Spleen (tissue), 11 donors: Measurements from ENCODE around the gene UGT1A7. TPM values are rescaled to one million over a fixed set of nuclear protein-coding genes. Genes with fewer than 3 reads are reported as not detected.

Experiments used
- DNase-seq: peaks from one replicate; pipeline ENCODE4 v3.0.0-alpha.2; 2020
- H3K27ac ChIP-seq, 8 donors: fragments of 200-600 bp; sonication (generic) in 7 of 8; 1 replicate in 4 of 8; 2 replicates in 4 of 8; pipeline versions ENCODE4 v1.5.0 to v1.8.0; 2016 to 2021; ENCODE audit warnings: inconsistent platforms in 4 of 8, mild to moderate bottlenecking in 4 of 8, moderate library complexity in 1 of 8
- H3K27me3 ChIP-seq, 7 donors: fragments of 200-600 bp; sonication (generic) in 6 of 7; replicated peaks in 1 of 7; 1 replicate in 4 of 7; 2 replicates in 3 of 7; pipeline versions ENCODE4 v1.5.0 to v1.8.0; 2016 to 2021; ENCODE audit warnings: inconsistent platforms in 3 of 7, mild to moderate bottlenecking in 1 of 7
- H3K36me3 ChIP-seq, 6 donors: fragments of 200-600 bp; sonication (generic) in 5 of 6; 1 replicate in 4 of 6; 2 replicates in 2 of 6; pipeline versions ENCODE4 v1.5.0 to v1.8.0; 2016 to 2021; ENCODE audit warnings: inconsistent platforms in 2 of 6
- H3K4me1 ChIP-seq, 6 donors: fragments of 200-600 bp; sonication (generic) in 5 of 6; 1 replicate in 3 of 6; 2 replicates in 3 of 6; pipeline versions ENCODE4 v1.5.0 to v1.8.0; 2016 to 2021; ENCODE audit warnings: inconsistent platforms in 3 of 6
- H3K4me3 ChIP-seq, 8 donors: fragments of 200-600 bp; sonication (generic) in 7 of 8; 1 replicate in 4 of 8; 2 replicates in 4 of 8; pipeline versions ENCODE4 v1.5.0 to v1.8.0; 2016 to 2021; ENCODE audit warnings: inconsistent platforms in 4 of 8, mild to moderate bottlenecking in 4 of 8, moderate library complexity in 2 of 8
- H3K9me3 ChIP-seq, 8 donors: fragments of 200-600 bp; sonication (generic) in 7 of 8; 1 replicate in 4 of 8; 2 replicates in 4 of 8; pipeline versions ENCODE4 v1.5.0 to v1.8.0; 2016 to 2021; ENCODE audit warnings: inconsistent platforms in 4 of 8
- POLR2A ChIP-seq, 3 donors: fragments of 450-650 bp; IDR thresholded peaks; one replicate each; pipeline ENCODE4 v1.5.1; 2017; ENCODE audit warnings: antibody characterized with exemption in 3 of 3, mild to moderate bottlenecking in 1 of 3
- POLR2AphosphoS5 ChIP-seq, 3 donors: sonication (generic); formaldehyde crosslinking; IDR thresholded peaks; one replicate each; pipeline ENCODE4 v1.5.1; 2017; ENCODE audit warnings: antibody characterized with exemption in 3 of 3
- WGBS, 5 donors: extraction: QIAGEN DNeasy Blood & Tissue Kit in 3 of 5; methylation state at CpG; one replicate each; pipeline versions ENCODE4 v1.1.5 to v1.1.7; 2013 to 2018; 5-methylcytosine and 5-hydroxymethylcytosine counted together
- intact Hi-C: fragments of 100-400 bp; cut with DNase I; formaldehyde crosslinking; loops from one replicate; pipeline ENCODE4 v1.15.0; 2023; ENCODE audit warnings: low total_unique reads
- polyA plus RNA-seq, 3 donors: library from polyadenylated mRNA; stranded (reverse); fragments of 200-250 nt; gene quantifications; one replicate each; pipeline ENCODE4 v1.2.1, GENCODE V29; 2013
- total RNA-seq, 7 donors: library from RNA; depleted of rRNA in 3 of 7; stranded (reverse); fragments of >200 nt in 3 of 7; fragmentation: NEBNext Ultra II Directional in 4 of 7; extraction: Animal tissue kit (Norgen Biotek cat#: 25700) in 4 of 7; gene quantifications; one replicate each; pipeline versions ENCODE4 v1.1.0 to v1.2.1, GENCODE V29; 2016 to 2021
- TF ChIP-seq, protein P1 (sequence below), 11 experiments: fragments of 200-600 bp in 7 of 11; fragments of 450-650 bp in 4 of 11; sonication (generic) in 4 of 11; IDR thresholded peaks in 8 of 11; conservative IDR thresholded peaks in 3 of 11; 1 replicate in 7 of 11; 2 replicates in 4 of 11; pipeline versions ENCODE4 v1.4.0 to v1.8.0; 2016 to 2021; ENCODE audit warnings: antibody characterized with exemption in 11 of 11, inconsistent platforms in 4 of 11, mild to moderate bottlenecking in 1 of 11
- donor health status: healthy with polysubstance abuse.
- donor health status: DM: no; HTN: no; CAD: no; lungs with moderate emphysema.
- donor health status: DM: no; HTN: no; CAD: no.
- donor health status: Bipolar disorder and iron deficiency.
- donor health status: healthy.
- donor health status: DM: no; HTN: no; CAD: no.
- donor health status: DM: yes; HTN: yes; CAD: no.

UGT1A7 gene
- total and polyA plus RNA-seq, 10 donors: 0.03 TPM; not detected in 9

DNA sequence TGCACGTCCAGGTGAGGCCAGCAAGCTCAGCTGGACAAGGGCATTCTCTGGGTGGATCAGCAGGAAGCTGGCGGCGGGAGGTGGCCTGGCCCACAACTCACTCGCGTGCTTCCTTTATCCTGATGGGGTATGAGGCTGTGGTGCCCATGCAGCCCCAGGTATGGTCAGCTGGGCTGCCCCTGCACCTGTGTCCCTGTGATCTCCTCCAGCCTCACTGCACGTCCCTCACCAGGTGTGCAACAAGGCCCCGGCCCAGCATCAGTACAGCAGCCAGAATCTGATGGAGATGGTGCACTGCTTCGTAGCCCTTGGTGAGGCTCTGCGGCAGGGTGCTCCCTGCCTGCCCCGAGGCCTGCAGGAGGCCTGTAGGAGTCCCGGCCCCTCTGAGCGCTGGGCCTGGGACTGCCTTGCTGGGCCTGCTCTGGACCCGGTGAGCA is 114.1 kb downstream of the UGT1A7 start:
- Histone ChIP-seq H3K9me3 (no peaks in the 10 kb centered on the region), H3K27ac (no peak overlapping the region), H3K4me3 (no peak overlapping the region), H3K4me1 (no peaks in the 10 kb centered on the region), H3K36me3 (no peaks in the 10 kb centered on the region), H3K27me3 (peaks cover 0 to 19% (median 0%) of the 10 kb centered on the region in 7 donors)
- DNase-seq: peak; percentile 49
- TF ChIP-seq POLR2AphosphoS5 (IDR thresholded peaks at IDR 0.05) (no peak), POLR2A (IDR thresholded peaks at IDR 0.05) (no peak)
- TF ChIP-seq, protein P1, sequence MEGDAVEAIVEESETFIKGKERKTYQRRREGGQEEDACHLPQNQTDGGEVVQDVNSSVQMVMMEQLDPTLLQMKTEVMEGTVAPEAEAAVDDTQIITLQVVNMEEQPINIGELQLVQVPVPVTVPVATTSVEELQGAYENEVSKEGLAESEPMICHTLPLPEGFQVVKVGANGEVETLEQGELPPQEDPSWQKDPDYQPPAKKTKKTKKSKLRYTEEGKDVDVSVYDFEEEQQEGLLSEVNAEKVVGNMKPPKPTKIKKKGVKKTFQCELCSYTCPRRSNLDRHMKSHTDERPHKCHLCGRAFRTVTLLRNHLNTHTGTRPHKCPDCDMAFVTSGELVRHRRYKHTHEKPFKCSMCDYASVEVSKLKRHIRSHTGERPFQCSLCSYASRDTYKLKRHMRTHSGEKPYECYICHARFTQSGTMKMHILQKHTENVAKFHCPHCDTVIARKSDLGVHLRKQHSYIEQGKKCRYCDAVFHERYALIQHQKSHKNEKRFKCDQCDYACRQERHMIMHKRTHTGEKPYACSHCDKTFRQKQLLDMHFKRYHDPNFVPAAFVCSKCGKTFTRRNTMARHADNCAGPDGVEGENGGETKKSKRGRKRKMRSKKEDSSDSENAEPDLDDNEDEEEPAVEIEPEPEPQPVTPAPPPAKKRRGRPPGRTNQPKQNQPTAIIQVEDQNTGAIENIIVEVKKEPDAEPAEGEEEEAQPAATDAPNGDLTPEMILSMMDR (IDR thresholded peaks at IDR 0.05 in 8 of 11, conservative IDR thresholded peaks at IDR 0.05 in 3 of 11): no peak
- intact Hi-C loops: no loop called here
- 92 to 95% (median 94%) methylated on average over 10 to 13 of the region's 13 CpGs for WGBS, 5 donors

DNA sequence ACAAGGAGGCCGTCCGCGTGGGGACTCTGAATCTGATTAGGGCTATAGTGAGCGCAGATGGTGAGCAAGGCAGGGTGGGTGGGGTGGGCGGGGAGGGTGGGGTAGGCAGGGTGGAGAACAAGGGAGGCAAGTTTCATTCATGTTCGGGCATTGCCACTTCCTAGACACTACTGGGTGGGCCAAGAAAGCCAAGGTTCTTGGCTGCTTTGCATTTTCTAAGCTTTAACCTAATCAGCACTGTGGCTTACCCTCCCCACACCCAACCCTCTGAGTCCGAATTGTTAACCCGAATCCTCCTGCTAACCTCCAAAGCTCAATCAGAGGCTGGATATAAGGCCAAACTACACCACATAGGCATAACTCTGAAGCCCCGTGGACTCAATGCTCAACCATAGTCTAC is 114.6 kb downstream of the UGT1A7 start:
- Histone ChIP-seq H3K9me3 (no peaks in the 10 kb centered on the region), H3K4me3 (no peak overlapping the region), H3K27ac (no peak overlapping the region), H3K36me3 (no peaks in the 10 kb centered on the region), H3K27me3 (peaks cover 0 to 19% (median 0%) of the 10 kb centered on the region in 7 donors), H3K4me1 (no peaks in the 10 kb centered on the region)
- TF ChIP-seq, protein P1 (IDR thresholded peaks at IDR 0.05 in 8 of 11, conservative IDR thresholded peaks at IDR 0.05 in 3 of 11): no peak
- no peak for TF ChIP-seq POLR2AphosphoS5 (IDR thresholded peaks at IDR 0.05)
- TF ChIP-seq POLR2A (IDR thresholded peaks at IDR 0.05): no peak
- WGBS, 5 donors: 85 to 96% (median 89%) methylated on average over 8 to 9 of the region's 9 CpGs
- DNase-seq: peak; percentile 39
- intact Hi-C loops: no loop called here

DNA sequence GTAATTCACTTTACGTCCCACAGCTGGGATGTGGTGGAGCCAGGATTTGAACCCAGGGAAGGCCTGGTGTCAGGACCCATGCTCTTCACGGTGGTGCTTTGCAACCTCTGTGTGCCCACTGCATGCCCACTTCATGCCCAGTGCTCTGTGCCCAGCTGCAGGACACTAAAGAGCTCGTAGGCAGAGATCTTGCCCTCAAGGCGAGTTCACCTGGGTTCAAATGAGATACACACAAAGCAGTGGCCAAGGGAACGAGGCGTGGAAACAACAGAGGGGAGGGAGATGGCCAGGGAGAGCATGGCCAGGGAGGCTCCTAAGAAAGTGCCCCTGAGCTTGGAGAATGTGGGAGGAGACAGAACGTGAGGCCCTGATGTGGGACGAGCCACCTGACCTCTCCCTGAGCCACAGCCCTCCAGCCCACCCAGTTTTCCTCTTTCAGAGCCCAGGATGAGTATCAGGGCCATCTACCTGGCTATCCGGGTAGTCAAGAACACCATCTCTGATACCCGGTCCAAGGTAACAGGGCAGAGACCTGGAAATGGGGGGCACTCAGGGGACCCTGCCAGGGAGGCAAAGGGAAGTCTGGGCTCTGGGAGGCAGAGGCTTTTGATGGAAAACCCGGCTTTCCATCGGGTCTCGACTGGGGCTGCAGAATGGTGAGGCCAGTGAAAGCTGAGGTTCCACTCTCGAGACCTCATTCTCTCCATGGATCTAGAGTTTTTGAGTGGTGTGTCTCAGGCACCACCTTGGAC is 116.8 kb downstream of the UGT1A7 start:
- 70 to 88% (median 81%) methylated on average over 14 of the region's 14 CpGs for WGBS, 5 donors

More for the DNA sequence above, 116.8 kb downstream of the UGT1A7 start:
- no peaks in the 10 kb centered on the region for H3K9me3 ChIP-seq
- H3K4me3 ChIP-seq: no peak overlapping the region
- no peaks in the 10 kb centered on the region for H3K4me1 ChIP-seq
- peaks cover 0 to 18% (median 0%) of the 10 kb centered on the region in 7 donors for H3K27me3 ChIP-seq
- TF ChIP-seq, protein P1 (IDR thresholded peaks at IDR 0.05 in 8 of 11, conservative IDR thresholded peaks at IDR 0.05 in 3 of 11): no peak
- TF ChIP-seq POLR2A (IDR thresholded peaks at IDR 0.05) (no peak), POLR2AphosphoS5 (IDR thresholded peaks at IDR 0.05) (no peak)
- DNase-seq: peak; percentile 51
- H3K27ac ChIP-seq: no peak overlapping the region
- H3K36me3 ChIP-seq: no peaks in the 10 kb centered on the region
- intact Hi-C loops: no loop called here
